ENCODE measurements around the gene ADCK1.

The ADCK1 gene

GRCh38 chr14:77799863-77800730 is at the start of gene ADCK1:
Gene ADCK1, plus strand, starts transcription at chr14:77800109. Its CDS starts 18,870 bp downstream, at chr14:77818979.
- H3K27ac ChIP-seq (ENCODE audit: extremely low read depth, low read depth, low read length): peak within 1 kb of the TSS; percentile 47; the same call in 1 of the 2 replicates
- CTCF ChIA-PET: interaction anchor here (0.7 to 1.6 kb wide), 3 partner anchors 30 to 63 kb away, joined by 3 to 5 read pairs (median 4); partner anchors contain the start of gene SNW1
- POLR2A ChIA-PET: interaction anchor here (1.2 to 1.3 kb wide), 2 partner anchors 39 to 92 kb away, joined by 4 to 7 read pairs; partner anchors contain the start of gene SNW1
- TF ChIP-seq ZSCAN18 (tag by site-specific recombination; IDR thresholded peaks at IDR 0.05) (no peak), OSR2 (tag by site-specific recombination; IDR thresholded peaks at IDR 0.05) (peak; percentile 84), ZBTB21 (tag by site-specific recombination; IDR thresholded peaks at IDR 0.05) (no peak), ZNF2 (tag by site-specific recombination; IDR thresholded peaks at IDR 0.05) (0 out of 2 replicates have a peak, but pooled peaks have one; percentile 16), KLF16 (tag by site-specific recombination; IDR thresholded peaks at IDR 0.05) (0 out of 2 replicates have a peak, but pooled peaks have one; percentile 56), ZNF768 (tag by site-specific recombination; IDR thresholded peaks at IDR 0.05) (no peak), YY2 (tag by site-specific recombination; IDR thresholded peaks at IDR 0.05) (0 out of 2 replicates have a peak, but pooled peaks have one; percentile 39), ZNF398 (tag by site-specific recombination; IDR thresholded peaks at IDR 0.05) (no peak), HOXC10 (CRISPR knock-in tag; IDR thresholded peaks at IDR 0.05) (0 out of 2 replicates have a peak, but pooled peaks have one; percentile 44), ZBTB1 (tag by site-specific recombination; IDR thresholded peaks at IDR 0.05) (no peak), ZNF112 (tag by site-specific recombination; IDR thresholded peaks at IDR 0.05) (no peak), HOXD13 (CRISPR knock-in tag; IDR thresholded peaks at IDR 0.05; ENCODE audit: borderline replicate concordance) (no peak), CTCF (tag by site-specific recombination; IDR thresholded peaks at IDR 0.05) (peak; percentile 55; the same call in 1 of the 2 replicates), ZNF610 (tag by site-specific recombination; IDR thresholded peaks at IDR 0.05; ENCODE audit: borderline replicate concordance) (no peak), ZNF701 (tag by site-specific recombination; IDR thresholded peaks at IDR 0.05) (no peak), ZNF747 (tag by site-specific recombination; IDR thresholded peaks at IDR 0.05) (no peak), ZBTB10 (tag by site-specific recombination; IDR thresholded peaks at IDR 0.05) (no peak), ZNF248 (tag by site-specific recombination; IDR thresholded peaks at IDR 0.05) (no peak), ZNF221 (tag by site-specific recombination; IDR thresholded peaks at IDR 0.05; ENCODE audit: borderline replicate concordance) (no peak), ZNF645 (tag by site-specific recombination; IDR thresholded peaks at IDR 0.05) (no peak), ZNF19 (tag by site-specific recombination; IDR thresholded peaks at IDR 0.05; ENCODE audit: low read depth) (no peak), ZNF155 (tag by site-specific recombination; IDR thresholded peaks at IDR 0.05) (no peak), ZNF561 (tag by site-specific recombination; IDR thresholded peaks at IDR 0.05; ENCODE audit: borderline replicate concordance) (peak; percentile 72; the same call in 1 of the 2 replicates), EGR2 (tag by site-specific recombination; IDR thresholded peaks at IDR 0.05; ENCODE audit: low read depth) (peak; percentile 36), ZXDB (tag by site-specific recombination; IDR thresholded peaks at IDR 0.05) (peak; percentile 76; the same call in 1 of the 2 replicates), SP7 (tag by site-specific recombination; IDR thresholded peaks at IDR 0.05) (peak; percentile 58; the same call in 1 of the 2 replicates), ZNF391 (tag by site-specific recombination; IDR thresholded peaks at IDR 0.05; ENCODE audit: borderline replicate concordance, low read depth) (no peak), ZNF350 (tag by site-specific recombination; IDR thresholded peaks at IDR 0.05) (no peak), KLF7 (tag by site-specific recombination; IDR thresholded peaks at IDR 0.05; ENCODE audit: borderline replicate concordance) (no peak)

More at GRCh38 chr14:77799863-77800730, at the start of gene ADCK1:
- no peaks in the 10 kb centered on the region; a peak in 1 of 3 replicates for H3K36me3 ChIP-seq (ENCODE audit: control insufficient read depth in 2 of 2, insufficient read depth in 1 of 2, low read length in 2 of 2)
- no peaks in the 10 kb centered on the region for H3K9me3 ChIP-seq (ENCODE audit: control insufficient read depth, insufficient read depth, low read depth, low read length)
- peak within 1 kb of the TSS; percentile 73 for H3K4me3 ChIP-seq (ENCODE audit: low read depth, low read length)
- H3K4me1 ChIP-seq (ENCODE audit: control insufficient read depth, insufficient read depth, low read length): no peaks in the 10 kb centered on the region

All from HEK293 (cell line).